HEK293 (cell line): ENCODE data around the gene ARHGAP36.

ENCODE experiments used
- CTCF ChIP-seq: fragments of 450-650 bp; formaldehyde crosslinking; IDR thresholded peaks from 2 replicates; pipeline ENCODE4 v1.5.1; 2016; ENCODE audit warnings: missing biosample characterization, missing genetic modification characterization
- HOXA7 ChIP-seq: sonication (generic); formaldehyde crosslinking; IDR thresholded peaks from 2 replicates; pipeline ENCODE4 v1.8.1; 2022; ENCODE audit warnings: missing genetic modification reagents, borderline replicate concordance
- REST ChIP-seq: fragments of 450-650 bp; formaldehyde crosslinking; IDR thresholded peaks from 2 replicates; pipeline ENCODE4 v1.5.1; 2016; ENCODE audit warnings: missing biosample characterization, missing genetic modification characterization
- ZBTB7A ChIP-seq: fragments of 450-650 bp; formaldehyde crosslinking; IDR thresholded peaks from 2 replicates; pipeline ENCODE4 v1.5.1; 2016; ENCODE audit warnings: low read depth, missing biosample characterization, missing genetic modification characterization
- ZNF513 ChIP-seq: fragments of 450-650 bp; IDR thresholded peaks from 2 replicates; pipeline ENCODE4 v1.5.1; 2018; ENCODE audit warnings: missing biosample characterization, missing genetic modification characterization

- no peak for TF ChIP-seq CTCF (tag by site-specific recombination)
- TF ChIP-seq HOXA7 (CRISPR knock-in tag), result no peak
- no peak for TF ChIP-seq ZBTB7A
- no peak for TF ChIP-seq REST (tag by site-specific recombination)
- TF ChIP-seq ZNF513 (tag by site-specific recombination), result no peak
Observed at GRCh38 chrX:131061306-131061705, 3.2 kb downstream of the ARHGAP36 start.
